Activated T-cell treated with anti-CD3 and anti-CD28 coated beads, Interleukin-2, amount 50 U/mL, for 48 hours (primary cell): ENCODE measurements around the gene NUDCD3.
A peak's percentile ranks its signal among the peaks of the same experiment; 100 is the strongest.

Source experiments
- DNase-seq, 2 experiments: peaks; one replicate each; pipeline ENCODE4 v3.0.0-alpha.2; 2020

The NUDCD3 gene

DNA sequence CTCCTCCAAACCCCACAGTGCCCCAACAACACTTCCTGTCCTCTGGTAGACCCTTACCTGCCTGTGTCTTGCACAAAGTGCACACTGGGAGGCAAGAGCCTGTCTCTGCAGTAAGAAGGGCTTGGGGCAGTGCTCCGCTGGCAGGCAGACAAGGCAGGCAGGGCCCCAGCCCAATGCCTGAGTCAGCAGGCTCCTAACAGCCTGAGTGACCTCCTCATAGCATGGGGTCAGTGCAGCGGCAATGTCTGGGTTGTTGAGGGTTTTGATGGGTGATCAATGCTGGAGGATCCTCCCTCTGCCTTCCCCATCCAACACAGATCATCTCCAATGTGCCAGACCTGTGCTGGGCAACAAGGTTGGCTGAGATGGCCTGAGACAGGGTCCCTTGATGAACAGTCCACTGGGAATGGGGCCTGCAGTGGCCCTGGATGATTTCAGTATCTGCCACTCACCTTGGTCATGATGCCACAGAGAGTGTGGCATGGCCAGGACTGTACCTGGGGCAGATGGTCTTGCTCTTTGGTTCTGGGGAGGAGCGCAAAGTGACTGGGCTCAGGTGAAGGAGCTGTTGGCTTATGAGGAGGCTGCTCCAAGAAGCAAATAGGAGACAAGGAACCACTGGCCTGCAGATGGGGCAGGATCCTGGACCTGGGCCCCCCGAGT, 109.5 kb downstream of the NUDCD3 start:
- DNase-seq, result no peak

DNA sequence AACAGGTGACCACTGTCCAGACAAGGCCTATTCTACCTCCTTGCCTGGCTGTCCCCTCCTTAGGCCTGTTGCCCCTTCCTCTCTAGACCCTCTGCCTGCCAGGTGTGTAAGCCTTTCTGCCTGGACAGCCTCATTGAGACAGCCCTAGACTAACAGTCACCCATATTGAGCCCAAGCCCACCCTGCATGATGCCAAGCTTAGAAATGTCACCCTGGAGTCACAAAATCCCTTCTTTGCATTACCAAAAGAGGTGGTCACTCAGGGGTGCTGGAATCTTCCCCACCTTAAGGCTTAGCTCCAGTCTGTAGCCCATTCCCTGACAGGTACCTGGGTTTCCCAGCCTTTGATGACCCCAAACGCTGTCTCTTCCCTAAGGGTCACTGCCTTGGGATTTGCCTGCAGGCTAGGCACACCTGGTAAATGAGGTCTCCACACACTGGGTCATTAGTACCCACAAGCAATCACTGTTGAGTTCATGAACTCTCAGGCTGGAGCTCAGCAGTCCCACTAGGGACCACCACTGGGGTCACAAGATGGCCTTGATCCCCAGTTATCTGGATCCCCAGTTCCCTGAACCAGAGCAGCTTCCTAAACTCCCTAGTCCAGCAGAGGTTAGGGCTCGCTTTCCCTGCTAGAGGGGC, 110.1 kb downstream of the NUDCD3 start:
- no peak for DNase-seq

DNA sequence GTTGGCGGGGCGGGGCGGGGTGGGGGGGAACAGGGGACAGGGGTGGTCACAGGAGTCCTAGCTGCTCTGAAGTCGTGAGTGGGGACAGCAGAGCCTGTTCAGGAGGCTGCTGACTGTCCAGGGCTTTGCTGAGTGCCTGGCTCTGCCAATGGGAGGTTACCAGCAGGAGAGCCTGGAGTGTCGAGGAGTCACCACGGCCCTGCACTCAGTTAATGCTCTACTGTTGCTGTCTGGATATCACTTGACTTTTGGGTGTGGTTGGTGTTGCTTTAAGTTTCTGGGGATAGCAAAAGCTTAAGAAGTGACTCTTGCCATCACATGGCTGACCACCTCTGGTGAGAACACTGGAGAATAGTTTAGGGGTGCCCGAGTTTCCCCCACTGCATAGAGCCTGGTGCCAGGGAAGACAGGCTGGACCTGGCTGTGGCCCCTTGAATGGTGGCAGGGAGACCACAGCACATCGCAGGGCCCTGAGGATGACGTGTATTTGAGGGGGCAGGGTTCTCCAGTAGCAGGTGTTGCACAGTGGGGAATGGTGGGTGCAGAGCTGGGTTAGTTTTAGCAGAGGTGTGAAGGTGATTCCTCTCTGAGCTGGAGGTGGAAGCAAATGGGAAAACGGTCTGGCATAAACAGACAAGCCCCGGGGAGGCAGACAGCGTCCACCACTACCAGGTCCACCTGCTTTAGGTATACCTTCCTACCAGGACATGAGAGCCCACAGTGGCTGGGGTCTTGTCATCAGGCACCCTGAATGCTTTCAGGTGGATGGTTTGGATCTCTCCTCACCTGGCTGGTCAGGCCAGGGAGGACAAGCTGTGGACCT, 110.9 kb downstream of the NUDCD3 start:
- DNase-seq, result no peak

DNA sequence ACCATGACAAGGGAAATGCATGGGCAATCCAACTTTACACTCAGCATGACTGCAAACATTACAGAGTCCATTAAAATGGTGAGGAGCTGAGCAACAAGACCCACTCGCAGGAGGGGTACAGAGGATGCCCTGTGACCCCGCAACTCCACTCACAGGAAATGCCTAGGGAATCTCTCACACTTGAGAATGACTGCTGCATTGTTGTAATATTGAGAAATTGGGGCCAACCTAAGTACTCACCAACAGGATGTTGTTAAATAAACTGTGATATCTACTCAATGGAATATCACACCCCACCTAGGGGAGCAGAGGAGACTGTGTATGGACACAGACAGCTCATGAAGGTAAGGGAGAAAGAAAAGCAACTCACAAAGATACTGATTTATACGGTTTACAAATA, 111.7 kb downstream of the NUDCD3 start:
- no peak for DNase-seq

DNA sequence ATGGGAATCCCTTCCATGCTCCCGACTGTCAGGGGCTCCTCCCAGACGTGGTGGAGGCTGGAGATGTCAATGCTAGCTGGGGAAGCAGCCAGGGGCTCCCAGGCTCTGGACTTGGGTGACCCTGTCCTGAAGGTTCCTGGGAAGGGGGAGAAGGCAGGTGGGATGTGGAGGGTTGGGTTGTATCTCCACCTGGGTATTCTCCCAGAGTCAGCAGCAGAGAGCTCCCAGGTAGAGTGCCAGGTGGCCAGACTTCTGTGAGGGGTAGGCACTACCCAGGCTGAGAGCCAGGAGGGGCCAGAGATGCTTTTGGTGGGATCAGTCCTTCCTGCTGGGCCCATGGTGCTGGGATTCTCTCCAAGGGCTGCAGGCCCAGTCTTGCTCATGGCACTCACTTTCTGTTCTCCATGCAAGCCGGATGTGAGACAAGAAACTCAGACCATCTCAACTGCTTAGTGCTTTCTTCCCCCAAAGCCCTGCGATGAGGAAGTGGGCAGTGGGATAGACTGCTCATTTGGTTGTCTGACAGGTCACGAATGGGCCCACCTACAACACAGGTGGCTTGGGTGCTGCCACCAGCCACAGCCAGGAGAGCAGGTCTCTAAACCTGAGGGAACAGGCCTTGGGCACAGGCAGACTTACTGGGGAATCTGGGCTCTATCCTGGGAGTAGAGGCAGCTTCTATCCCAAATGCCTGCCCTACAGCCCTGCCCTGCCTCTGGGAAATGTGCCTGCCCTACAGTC, 112.6 kb downstream of the NUDCD3 start:
- DNase-seq, result no peak

DNA sequence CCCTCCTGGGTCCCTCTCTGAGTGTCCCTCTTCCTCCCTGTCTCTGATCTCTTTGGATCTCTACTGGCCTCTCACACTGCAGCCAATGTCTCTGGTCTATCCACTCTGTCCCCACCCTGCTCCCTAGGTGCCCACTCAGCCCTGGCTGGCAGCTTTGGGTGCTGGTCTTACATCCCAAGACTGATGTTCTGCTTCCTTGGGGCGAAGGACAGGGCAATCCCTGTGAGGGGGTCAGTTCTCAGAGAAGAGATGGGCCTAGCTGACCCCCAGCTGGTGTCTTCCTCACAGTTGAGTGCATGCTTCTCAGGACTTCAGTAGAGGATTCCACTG, 113.4 kb downstream of the NUDCD3 start:
- no peak for DNase-seq

DNA sequence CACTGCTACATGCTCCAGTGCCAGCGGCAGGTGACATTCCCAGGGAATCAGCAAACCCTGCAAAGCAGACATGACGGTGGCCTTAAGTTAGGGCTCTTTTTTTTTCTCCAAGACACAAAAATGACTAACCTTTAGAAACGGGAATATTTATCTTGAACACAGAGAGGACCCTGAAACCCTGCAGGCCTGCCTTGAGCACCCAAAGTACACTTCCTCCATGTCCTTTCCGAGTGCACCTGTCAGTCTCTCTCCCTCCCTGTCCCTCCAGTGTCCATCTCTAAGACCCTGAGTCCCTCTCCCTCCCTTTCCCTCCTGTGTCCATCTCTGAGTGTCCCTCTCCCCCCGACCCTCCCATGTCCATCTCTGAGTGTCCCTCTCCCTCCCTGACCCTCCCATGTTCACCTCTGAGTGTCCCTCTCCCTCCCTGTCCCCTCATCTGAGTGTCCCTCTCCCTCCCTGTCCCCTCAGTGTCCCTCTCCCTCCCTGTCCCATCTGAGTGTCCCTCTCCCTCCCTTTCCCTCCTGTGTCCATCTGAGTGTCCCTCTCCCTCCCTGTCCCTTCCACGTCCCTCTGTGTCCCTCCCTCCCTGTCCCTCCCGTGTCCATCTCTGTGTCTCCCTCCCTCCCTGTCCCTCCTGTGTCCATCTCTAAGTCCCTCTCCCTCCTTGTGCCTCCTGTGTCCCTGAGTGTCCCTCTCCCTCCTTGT, 113.9 kb downstream of the NUDCD3 start:
- DNase-seq, result no peak

DNA sequence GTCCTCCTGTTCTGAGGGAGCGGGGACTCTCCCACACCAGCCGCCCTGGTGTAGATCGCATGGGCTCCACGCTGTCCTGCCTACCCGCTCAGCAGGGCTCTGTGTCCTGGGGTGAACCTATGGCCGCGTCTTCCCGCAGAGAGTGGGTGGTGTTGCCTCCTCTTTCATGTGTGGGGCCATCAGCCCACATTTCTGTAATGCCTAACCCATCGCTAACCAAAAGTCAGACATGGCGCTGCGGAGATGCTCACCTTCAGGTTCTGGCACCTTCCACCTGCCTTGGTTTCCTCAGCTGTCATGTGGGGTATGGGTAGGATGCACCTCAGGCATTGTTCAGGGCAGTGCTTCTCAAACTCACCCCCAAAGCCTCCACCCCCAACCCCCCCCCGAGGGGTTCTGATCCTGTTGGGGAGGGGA, 114.5 kb downstream of the NUDCD3 start:
- no peak for DNase-seq

DNA sequence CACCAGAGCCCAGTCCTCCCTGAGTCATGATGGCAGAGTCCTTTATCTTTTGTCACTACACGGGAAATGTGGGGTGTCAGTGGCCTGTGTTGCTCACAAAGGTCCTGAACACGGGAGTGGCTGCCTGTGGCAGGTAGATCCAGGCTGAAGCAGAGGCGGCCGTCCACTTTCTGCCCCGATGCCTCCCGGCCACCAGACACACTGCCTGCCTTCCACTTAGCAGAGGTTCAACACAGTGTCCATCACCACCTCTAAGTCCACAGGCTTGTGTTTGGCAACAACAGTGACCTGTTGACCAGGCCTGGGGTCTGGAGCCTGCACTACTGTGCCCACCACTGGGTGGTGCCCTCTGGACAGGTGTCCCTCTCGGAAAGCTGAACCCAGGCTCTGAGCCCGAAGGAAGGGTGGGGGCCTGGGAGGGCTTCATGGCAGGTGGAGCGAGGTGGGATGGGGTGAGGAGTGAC, 115.2 kb downstream of the NUDCD3 start:
- peak in 1 of 2 experiments; percentile 38 for DNase-seq

DNA sequence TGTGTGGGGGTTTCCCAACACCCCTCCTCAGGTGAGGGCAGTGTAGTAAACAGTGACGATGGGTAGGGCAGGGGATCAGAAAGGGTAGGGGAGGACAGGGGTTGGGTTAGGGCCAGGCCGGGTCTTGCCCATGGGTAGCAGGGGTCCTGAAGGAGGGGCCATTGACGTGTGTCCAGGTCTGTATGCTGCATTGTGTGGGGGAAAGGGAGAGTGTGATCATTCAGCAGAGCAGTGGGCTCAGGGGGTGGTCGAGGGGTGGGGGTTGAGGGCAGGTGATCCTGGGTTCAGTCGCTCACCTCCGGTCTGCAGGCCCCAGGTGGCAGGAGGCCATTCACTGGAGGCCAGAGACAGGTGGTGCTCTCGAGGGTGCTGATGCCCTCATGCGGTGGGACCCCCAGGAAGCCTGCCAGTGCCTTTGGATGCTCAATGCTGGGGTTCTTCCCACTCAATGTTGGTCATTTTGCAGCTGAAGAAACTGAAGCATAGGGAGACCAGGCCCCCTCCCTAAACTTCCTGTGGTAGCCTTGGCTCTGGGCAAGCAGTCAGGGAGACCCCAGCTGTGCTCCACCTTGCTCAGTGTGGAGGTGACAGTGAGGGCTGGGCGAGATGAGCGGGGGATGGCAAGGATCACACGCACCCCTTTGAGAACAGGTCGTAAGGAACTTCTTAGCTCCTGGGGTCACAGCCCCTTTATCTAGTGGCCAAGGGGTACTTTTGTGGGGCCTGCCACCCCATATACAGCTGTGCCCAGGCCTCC, 116.3 kb downstream of the NUDCD3 start:
- DNase-seq, result no peak

DNA sequence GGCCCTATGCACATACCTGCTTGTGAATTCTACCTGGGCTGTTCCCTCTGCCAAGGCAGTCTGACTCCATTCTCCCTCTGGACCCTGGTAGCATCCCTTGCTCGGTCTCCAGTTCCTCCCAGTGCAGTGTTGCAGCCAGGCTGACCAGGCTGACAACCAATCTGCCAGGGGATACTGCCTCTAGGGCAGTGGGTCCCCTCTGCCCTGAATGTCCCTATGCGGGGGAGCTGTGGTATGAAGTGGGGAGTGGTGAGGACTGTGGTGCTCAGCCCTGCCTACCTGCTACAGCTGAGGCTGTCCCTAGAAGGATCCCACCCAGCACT, 117.1 kb downstream of the NUDCD3 start:
- no peak for DNase-seq

DNA sequence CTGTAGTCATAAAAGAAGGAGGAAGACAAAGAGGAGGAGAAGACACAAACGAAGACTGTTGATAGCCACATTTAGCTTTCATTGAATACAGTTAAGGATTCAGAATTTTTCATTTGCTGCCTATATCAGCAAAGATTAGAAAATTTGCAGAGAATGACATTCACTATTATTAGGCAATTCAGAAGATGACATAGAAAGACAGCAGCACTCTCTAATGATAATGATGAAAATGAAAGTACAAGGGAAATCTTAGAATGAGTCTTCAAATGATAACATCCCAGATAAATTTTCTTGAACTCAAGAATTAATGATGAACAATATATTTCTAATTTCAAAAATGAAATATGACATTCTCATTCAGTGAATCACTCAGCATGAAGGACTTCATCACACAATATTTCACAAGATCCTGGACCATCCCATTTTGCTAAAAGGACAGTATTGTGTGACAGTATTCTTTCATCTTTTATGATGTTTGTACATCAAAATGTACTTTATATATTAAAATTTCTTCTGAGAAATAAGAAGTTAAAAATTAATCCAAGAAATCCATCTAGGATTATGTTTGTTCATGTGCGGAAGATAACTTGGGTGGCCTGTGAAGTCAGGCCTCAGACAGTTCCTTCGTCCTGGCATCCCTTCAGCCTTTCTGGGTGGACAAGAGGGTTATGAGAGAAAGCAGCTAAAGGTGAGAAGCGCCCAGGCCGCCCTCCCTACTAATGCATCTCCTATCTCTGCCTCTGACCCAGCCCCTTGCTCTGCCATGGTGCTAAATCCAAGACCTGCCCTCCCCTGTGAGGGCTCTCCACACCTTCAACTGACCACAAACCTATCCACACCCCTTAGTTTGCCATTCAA, 117.7 kb downstream of the NUDCD3 start:
- DNase-seq, result no peak

DNA sequence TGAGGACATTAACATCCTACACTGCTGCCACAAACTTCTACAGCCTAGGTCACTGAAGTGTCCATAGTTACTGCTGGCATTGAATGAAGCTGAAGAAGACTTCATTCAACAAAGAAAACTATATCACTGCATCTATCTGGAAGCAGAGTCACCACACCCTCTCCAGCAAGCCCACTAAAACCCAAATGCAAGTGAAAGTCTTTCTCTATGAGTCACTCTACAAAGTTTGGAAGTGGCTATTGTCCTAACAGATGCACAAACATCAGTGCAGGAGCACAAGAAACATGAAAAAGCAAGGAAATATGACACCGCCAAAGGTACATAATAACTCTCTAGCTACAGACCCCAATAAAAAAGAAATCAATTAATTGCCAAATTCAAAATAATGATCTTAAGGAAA, 121.6 kb downstream of the NUDCD3 start:
- no peak for DNase-seq

DNA sequence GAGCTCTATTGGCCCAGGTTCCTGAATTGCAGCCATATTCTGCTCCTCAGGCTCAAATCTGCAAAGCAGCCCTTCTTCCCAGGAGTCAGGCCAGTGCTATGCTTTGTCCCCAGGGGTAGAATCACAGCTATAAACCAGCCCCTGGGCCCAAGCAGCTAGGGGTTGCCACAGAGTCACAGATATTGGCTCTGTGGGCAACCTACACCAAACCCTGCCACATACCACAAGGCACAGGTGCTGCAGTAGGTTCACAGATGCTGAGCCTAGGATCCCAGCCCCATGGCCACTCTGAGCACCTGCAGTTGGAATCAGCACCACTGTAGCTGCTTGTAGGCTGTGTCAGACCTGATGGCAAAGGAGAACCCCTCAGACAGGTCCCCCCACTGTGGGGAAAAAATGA, 122.0 kb downstream of the NUDCD3 start:
- DNase-seq, result no peak

DNA sequence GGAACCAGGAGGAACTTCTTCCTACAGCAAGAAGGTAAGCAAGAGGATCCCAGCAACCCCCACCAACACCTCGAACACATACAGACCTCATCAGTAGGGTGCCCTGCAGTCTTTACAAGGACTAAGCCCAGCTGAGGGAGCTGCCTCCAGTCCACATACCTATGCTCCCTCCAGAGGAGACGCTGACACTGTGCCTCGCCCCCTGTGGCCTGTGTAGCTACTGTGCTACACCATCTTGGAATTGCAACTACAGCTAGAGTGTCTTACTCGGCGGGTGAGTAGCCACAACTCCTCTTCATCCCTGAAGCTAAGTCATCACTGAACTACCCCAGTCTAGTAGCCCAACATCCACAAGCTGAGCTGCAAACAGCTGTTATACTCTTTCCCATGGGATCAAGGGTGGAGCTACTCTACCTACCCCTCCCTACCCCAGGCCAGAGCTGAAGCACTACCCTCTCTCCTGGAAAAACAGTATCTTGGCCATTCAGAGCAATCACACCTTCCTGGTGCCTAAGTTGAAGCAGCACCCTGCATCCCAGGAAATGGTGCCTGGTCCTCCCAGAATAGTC, 122.9 kb downstream of the NUDCD3 start:
- no peak for DNase-seq

DNA sequence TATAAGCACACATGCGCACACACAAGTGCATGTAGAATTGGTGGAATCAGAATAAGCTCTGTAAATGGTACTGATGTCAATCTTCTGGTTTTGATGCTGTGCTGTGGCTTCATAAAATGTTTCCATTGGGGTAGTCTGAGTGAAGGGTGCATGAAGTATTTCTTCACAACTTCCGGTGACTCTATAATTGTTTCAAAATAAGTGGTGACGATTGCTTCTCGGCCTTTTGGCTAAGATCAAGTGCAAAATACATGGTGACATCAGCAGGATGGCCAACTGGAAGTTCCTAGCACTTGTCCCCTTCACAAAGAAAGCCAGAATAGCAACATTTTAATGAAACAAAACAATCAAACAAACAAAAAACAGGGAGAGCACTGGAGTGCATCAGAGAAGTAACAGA, 123.5 kb downstream of the NUDCD3 start:
- no peak for DNase-seq

DNA sequence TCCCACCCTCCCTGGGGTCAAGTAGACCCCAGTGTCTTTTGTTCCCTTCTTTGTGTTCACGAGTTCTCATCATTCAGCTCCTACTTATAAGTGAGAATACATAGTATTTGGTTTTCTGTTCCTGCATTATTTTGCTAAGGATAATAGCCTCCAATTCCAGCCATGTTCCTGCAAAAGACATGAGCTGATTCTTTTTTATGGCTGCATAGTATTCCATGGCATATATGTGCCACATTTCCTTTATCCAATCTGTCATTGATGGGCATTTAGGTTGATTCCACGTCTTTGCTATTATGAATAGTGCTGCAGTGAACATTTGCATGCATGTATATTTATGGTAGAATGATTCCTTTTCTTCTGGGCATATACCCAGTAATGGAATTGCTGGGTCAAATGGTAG, 136.8 kb downstream of the NUDCD3 start:
- no peak for DNase-seq

DNA sequence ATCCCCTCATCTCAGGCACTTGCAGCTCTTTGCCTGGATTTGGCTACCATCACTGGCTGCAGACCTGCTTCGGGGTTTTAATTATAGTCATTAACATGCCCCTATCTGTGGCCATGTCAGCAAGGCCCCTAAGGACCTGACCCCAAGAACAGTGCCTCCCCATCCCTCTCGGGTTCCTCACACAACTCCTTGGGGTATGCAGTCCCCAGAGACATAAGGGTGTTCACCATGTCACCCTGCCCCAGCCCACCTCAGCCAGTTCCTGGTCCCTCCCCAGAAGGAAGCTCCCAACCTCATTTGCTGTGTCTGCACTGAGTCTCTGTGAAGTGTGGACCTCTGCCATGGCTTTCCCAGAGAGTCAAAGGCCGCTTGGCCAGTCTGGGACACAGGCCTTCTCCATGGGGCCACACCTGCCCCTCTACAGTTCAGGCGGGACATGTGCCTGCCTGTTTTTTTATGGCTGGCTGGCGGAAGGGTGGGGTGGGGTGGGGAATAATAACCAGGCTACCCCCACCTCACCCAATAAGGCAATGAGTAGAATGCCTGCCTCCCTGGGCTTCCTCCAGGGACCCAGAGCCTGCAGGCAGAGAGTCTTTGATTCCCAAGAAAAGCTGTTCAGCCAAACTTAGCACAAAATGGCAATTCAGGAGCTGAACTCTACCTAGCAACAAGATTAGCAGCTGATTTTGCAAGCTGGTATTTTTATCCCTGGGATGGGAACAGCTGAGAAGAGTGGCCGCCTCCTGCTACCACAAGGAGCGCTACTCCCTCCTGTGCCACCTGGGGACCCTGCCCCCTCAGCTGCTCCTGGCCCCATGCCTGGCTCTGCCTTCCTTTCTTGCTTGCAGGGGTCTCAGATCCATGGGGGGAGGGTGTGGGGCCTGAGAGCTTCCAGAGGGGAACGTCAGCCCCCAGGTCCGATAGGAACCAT, 141.3 kb downstream of the NUDCD3 start:
- DNase-seq, result no peak

DNA sequence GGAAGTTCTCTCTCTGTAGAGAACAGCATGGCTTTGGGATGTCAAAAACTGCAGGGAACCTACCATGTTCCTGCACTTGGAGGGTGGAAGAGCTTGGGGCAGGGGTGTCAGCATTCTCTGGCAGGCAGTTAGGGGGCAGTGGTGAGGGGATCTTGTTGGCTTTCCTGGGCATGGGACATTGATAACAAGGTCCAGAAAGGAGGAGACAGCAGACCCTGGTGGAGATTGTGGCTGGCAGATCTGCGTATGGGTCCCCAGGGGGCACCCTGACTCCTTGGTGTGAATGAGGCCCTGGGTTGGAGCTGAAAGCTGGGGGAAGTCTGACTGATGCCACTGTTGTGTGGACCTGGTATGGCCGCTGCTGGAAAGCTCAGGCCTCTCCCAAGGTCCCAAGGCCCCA, 142.2 kb downstream of the NUDCD3 start:
- DNase-seq, result no peak
